Vagina (tissue), 2 donors: ENCODE results near the gene SP140L. TPM values are rescaled to one million over a fixed set of nuclear protein-coding genes. Genes with fewer than 3 reads are reported as not detected.
"Not testable (repeated sequence)": the region's sequence is repeated elsewhere in the genome, so short reads cannot be mapped to it uniquely, and the experiment has no call there.

Experiments
- DNase-seq, 2 donors: peaks; one replicate each; pipeline ENCODE4 v3.0.0-alpha.2; 2017; ENCODE audit errors: extremely low spot score in 2 of 2
- H3K27ac ChIP-seq: fragments of 200-600 bp; sonication (generic); one replicate; pipeline ENCODE4 v1.5.1; 2019
- H3K27me3 ChIP-seq: fragments of 200-600 bp; sonication (generic); one replicate; pipeline ENCODE4 v1.5.1; 2019
- H3K36me3 ChIP-seq, 2 donors: fragments of 200-600 bp; sonication (generic); one replicate each; pipeline ENCODE4 v1.5.1; 2017 to 2019
- H3K4me1 ChIP-seq: fragments of 200-600 bp; sonication (generic); one replicate; pipeline ENCODE4 v1.5.1; 2019
- H3K4me3 ChIP-seq, 2 donors: fragments of 200-600 bp; sonication (generic); 1 replicate in 1 of 2; 2 replicates in 1 of 2; pipeline ENCODE4 v1.5.1; 2016 to 2019
- H3K9me3 ChIP-seq: fragments of 200-600 bp; sonication (generic); one replicate; pipeline ENCODE4 v1.5.1; 2019
- POLR2A ChIP-seq, 2 donors: fragments of 450-650 bp; IDR thresholded peaks; one replicate each; pipeline ENCODE4 v1.6.1; 2017; ENCODE audit warnings: antibody characterized with exemption in 2 of 2, mild to moderate bottlenecking in 2 of 2, moderate library complexity in 2 of 2
- POLR2AphosphoS5 ChIP-seq, 2 donors: sonication (generic); formaldehyde crosslinking; IDR thresholded peaks; one replicate each; pipeline ENCODE4 v1.9.0; 2017; ENCODE audit warnings: antibody characterized with exemption in 2 of 2, mild to moderate bottlenecking in 2 of 2, low read depth in 1 of 2; ENCODE audit not compliant: insufficient read depth in 1 of 2
- intact Hi-C: fragments of 100-400 bp; cut with DNase I; formaldehyde crosslinking; loops from one replicate; pipeline ENCODE4 v1.15.1; 2023
- total RNA-seq: library from RNA; depleted of rRNA; stranded (reverse); fragments of >200 nt; gene quantifications from one replicate; pipeline ENCODE4 v1.2.3, GENCODE V29; 2016
- TF ChIP-seq, protein P1 (sequence below), 3 experiments: fragments of 450-650 bp in 2 of 3; fragments of 200-600 bp in 1 of 3; sonication (generic) in 1 of 3; IDR thresholded peaks; one replicate each; pipeline ENCODE4 v1.5.1; 2017 to 2019; ENCODE audit warnings: antibody characterized with exemption in 3 of 3, mild to moderate bottlenecking in 2 of 3, moderate library complexity in 2 of 3

The SP140L gene
- total RNA-seq, 1 donor from 2014 or later, result 11.5 TPM

DNA sequence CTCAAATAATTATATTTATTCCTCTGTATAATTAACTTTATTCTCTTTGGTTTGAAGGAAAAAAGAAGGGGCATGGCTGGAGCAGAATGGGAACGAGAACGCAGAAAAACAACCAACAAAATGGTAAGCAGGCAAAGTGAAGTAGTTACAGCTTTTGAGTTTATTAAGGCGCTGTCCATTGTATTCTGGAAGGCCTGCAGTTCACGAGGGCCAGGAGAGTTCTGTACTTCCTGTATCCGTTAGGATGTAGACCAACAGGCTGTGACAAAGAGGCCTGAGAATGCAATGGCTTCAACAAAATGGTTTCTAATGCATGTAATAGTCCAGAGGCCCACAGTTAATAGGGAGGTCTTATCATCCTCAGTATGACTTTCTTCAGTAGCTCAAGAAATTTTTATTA, 56.5 kb downstream of the SP140L start:
- no peak for DNase-seq
- TF ChIP-seq POLR2A (IDR thresholded peaks at IDR 0.05), result no peak
- TF ChIP-seq POLR2AphosphoS5 (IDR thresholded peaks at IDR 0.05; ENCODE audit: insufficient read depth in 1 of 2, low read depth in 1 of 2), result no peak
- TF ChIP-seq, protein P1, sequence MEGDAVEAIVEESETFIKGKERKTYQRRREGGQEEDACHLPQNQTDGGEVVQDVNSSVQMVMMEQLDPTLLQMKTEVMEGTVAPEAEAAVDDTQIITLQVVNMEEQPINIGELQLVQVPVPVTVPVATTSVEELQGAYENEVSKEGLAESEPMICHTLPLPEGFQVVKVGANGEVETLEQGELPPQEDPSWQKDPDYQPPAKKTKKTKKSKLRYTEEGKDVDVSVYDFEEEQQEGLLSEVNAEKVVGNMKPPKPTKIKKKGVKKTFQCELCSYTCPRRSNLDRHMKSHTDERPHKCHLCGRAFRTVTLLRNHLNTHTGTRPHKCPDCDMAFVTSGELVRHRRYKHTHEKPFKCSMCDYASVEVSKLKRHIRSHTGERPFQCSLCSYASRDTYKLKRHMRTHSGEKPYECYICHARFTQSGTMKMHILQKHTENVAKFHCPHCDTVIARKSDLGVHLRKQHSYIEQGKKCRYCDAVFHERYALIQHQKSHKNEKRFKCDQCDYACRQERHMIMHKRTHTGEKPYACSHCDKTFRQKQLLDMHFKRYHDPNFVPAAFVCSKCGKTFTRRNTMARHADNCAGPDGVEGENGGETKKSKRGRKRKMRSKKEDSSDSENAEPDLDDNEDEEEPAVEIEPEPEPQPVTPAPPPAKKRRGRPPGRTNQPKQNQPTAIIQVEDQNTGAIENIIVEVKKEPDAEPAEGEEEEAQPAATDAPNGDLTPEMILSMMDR (IDR thresholded peaks at IDR 0.05), result no peak
- intact Hi-C loops, result no loop called here
- Histone ChIP-seq H3K36me3 (peaks cover 0 to 17% of the 10 kb centered on the region in 2 donors), H3K4me3 (no peak overlapping the region), H3K27ac (no peak overlapping the region), H3K9me3 (no peaks in the 10 kb centered on the region), H3K4me1 (no peaks in the 10 kb centered on the region), H3K27me3 (no peaks in the 10 kb centered on the region)

DNA sequence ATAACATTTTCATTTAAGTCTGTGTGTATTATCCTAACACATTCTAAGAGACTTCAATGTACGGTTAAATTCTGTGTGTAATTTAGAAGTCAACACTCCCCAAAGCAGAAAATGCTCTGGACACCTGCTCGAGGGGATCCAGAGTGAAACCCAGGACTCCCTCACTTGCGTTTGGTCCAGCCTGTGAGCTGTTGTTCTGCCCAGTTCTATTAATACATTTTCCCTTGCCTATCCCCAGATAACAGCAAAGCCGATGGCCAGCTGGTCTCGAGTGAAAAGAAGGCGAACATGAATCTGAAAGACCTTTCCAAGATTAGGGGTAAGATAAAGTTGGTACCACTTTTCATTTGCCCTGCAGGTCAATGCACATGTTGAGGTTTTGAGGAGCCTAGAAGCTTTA, 58.0 kb downstream of the SP140L start:
- no peak for DNase-seq
- intact Hi-C loops, result no loop called here
- Histone ChIP-seq H3K4me1 (no peaks in the 10 kb centered on the region), H3K36me3 (peaks cover 0 to 32% of the 10 kb centered on the region in 2 donors), H3K9me3 (no peaks in the 10 kb centered on the region), H3K27ac (no peak overlapping the region), H3K27me3 (no peaks in the 10 kb centered on the region), H3K4me3 (no peak overlapping the region)
- no peak for TF ChIP-seq POLR2A (IDR thresholded peaks at IDR 0.05)

DNA sequence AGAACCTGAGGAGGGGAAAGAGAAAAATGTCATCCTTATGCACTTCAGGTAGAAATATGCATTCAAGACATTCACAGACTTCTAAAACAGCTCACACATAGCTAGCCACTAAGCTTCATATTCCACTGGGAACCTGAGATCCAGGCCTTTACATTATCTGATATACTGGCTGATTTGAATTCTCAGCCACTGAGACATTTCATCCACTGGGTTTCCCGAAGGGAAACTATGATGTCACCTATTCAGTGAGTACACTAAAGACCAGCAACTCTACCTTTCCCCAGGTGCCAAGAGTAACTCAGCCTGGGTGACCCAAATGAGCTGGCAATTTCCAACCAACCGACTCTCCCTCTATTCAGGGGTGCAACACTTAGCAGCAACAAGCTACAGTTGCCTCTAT, 67.3 kb downstream of the SP140L start:
- Histone ChIP-seq H3K4me1 (no peaks in the 10 kb centered on the region), H3K27me3 (no peaks in the 10 kb centered on the region), H3K36me3 (peaks cover 0 to 55% of the 10 kb centered on the region in 2 donors), H3K9me3 (no peaks in the 10 kb centered on the region), H3K27ac (no peak overlapping the region), H3K4me3 (no peak overlapping the region)
- DNase-seq, result no peak
- intact Hi-C loops, result no loop called here
- TF ChIP-seq POLR2A (IDR thresholded peaks at IDR 0.05) (no peak), POLR2AphosphoS5 (IDR thresholded peaks at IDR 0.05; ENCODE audit: insufficient read depth in 1 of 2, low read depth in 1 of 2) (no peak)
- TF ChIP-seq, protein P1 (IDR thresholded peaks at IDR 0.05), result no peak

DNA sequence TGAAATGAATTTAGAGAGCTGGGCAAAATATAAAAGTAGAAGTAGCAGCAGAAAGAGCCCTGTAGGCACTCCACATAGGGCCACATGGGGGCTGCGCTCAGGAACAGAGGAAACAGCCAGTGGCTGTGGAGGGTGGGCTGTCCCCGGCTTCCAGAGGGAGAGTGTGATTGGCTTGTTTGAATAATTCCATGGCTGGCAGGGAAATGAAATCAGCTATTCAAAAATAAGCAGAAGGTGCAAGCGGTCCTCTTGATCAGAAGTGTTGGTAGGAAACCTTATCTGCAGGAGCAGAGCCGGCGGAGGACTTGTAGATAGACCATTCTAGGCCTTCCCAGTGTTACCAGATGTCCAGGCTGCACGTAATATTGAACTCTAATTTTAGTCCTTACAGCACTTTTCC, 71.7 kb downstream of the SP140L start:
- peaks cover 0 to 34% of the 10 kb centered on the region in 2 donors for H3K36me3 ChIP-seq
- not testable (repeated sequence) for DNase-seq

DNA sequence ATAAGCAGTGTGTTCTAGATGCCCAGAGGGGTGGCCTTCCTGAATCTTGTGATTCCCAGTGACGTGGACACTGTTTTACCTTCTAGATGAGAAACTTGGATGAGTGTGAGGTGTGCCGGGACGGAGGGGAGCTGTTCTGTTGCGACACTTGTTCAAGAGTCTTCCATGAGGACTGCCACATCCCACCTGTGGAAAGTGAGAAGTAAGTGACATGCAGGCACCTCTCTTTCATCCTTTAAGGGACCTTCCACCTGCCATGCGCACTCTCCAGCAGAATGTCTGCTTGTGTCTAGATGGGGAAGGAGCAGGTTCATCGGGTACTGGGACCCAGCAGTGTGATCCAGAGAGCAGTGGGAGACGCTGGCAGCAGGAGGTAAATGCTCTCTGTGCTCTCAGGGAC, 73.0 kb downstream of the SP140L start:
- TF ChIP-seq, protein P1 (IDR thresholded peaks at IDR 0.05), result no peak
- no peak for TF ChIP-seq POLR2AphosphoS5 (IDR thresholded peaks at IDR 0.05; ENCODE audit: insufficient read depth in 1 of 2, low read depth in 1 of 2)
- TF ChIP-seq POLR2A (IDR thresholded peaks at IDR 0.05), result no peak
- H3K27me3 ChIP-seq, result no peaks in the 10 kb centered on the region
- no peak for DNase-seq
- no peak overlapping the region for H3K27ac ChIP-seq
- no peaks in the 10 kb centered on the region for H3K9me3 ChIP-seq
- no peak overlapping the region for H3K4me3 ChIP-seq
- no peaks in the 10 kb centered on the region for H3K4me1 ChIP-seq
- peaks cover 0 to 29% of the 10 kb centered on the region in 2 donors for H3K36me3 ChIP-seq
- intact Hi-C loops, result no loop called here

More for the DNA sequence above, 71.7 kb downstream of the SP140L start:
- H3K4me1 ChIP-seq, H3K4me3 ChIP-seq, intact Hi-C loops, H3K9me3 ChIP-seq, H3K27ac ChIP-seq, H3K27me3 ChIP-seq: not testable (repeated sequence)

DNA sequence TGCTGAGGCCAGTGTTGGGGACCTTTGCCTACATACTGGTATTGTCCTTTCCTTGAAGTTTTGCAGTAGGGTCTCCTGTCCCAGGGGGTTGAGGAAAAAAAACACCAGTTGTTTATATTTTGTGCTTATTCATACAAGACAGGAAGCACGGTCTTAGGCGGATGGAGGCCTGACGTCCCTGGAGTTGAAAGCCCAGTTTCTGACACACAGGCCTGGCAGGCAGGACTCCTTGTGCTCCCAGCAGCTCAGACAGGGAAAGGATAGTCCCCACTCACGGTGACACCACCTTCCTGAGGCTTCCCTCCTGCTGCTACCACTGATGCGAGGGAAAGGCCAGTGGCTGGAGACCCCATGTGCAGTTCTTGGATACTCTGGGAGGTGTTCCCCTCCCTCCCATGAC, 73.5 kb downstream of the SP140L start:
- no peak for DNase-seq
- Histone ChIP-seq H3K27me3 (no peaks in the 10 kb centered on the region), H3K27ac (no peak overlapping the region), H3K4me1 (no peaks in the 10 kb centered on the region), H3K36me3 (peaks cover 0 to 25% of the 10 kb centered on the region in 2 donors), H3K9me3 (no peaks in the 10 kb centered on the region), H3K4me3 (no peak overlapping the region)
- TF ChIP-seq, protein P1 (IDR thresholded peaks at IDR 0.05), result no peak
- no peak for TF ChIP-seq POLR2A (IDR thresholded peaks at IDR 0.05)
- no peak for TF ChIP-seq POLR2AphosphoS5 (IDR thresholded peaks at IDR 0.05; ENCODE audit: insufficient read depth in 1 of 2, low read depth in 1 of 2)
- intact Hi-C loops, result no loop called here

DNA sequence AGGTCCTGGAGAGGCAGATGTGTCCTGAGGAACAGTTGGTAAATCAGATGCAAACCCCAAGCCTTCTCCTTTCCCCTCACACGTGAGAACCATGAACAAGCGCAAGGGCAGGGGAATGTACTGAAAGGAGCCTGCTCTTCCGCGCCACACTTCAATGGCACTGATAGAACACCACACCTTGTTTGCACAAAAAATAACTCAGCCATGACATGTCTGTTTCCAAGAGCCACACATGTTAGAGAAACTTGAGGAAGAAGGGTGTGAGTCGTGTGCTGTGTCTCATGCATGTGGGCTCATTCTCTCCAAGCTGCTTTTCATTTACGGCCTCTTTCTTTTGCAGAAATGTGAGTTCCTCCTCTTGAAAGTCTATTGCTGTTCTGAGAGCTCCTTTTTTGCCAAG, 74.0 kb downstream of the SP140L start:
- intact Hi-C loops, H3K4me1 ChIP-seq, H3K27me3 ChIP-seq, H3K9me3 ChIP-seq, H3K27ac ChIP-seq, DNase-seq, H3K4me3 ChIP-seq: not testable (repeated sequence)
- peaks cover 0 to 21% of the 10 kb centered on the region in 2 donors for H3K36me3 ChIP-seq
